Loucy (cell line): ENCODE measurements around the gene PEX14.

Experiments used
- H2AFZ ChIP-seq: fragments of 200-600 bp; sonication (generic); 2 replicates; pipeline ENCODE4 v1.6.0; 2016; ENCODE audit warnings: antibody characterized with exemption, mild to moderate bottlenecking, low read length, moderate library complexity
- H3F3A ChIP-seq: fragments of 200-600 bp; 2 replicates; pipeline ENCODE4 v1.6.0; 2016; ENCODE audit warnings: antibody characterized with exemption, low read depth, mild to moderate bottlenecking
- H3K27me3 ChIP-seq: fragments of 200-600 bp; sonication (generic); 2 replicates; pipeline ENCODE4 v1.6.1; 2014; ENCODE audit warnings: low read length, mild to moderate bottlenecking; ENCODE audit not compliant: insufficient read depth, poor library complexity, severe bottlenecking
- H3K36me3 ChIP-seq: fragments of 200-600 bp; sonication (generic); 2 replicates; pipeline ENCODE4 v1.6.1; 2016; ENCODE audit warnings: low read length; ENCODE audit not compliant: insufficient read depth
- H3K4me1 ChIP-seq: fragments of 200-600 bp; sonication (generic); 2 replicates; pipeline ENCODE4 v1.5.1; 2014; ENCODE audit warnings: low read length, mild to moderate bottlenecking; ENCODE audit not compliant: insufficient read depth, poor library complexity, severe bottlenecking
- H3K4me2 ChIP-seq: fragments of 200-600 bp; sonication (generic); 2 replicates; pipeline ENCODE4 v1.6.0; 2014; ENCODE audit warnings: antibody characterized with exemption, low read length, low read depth, mild to moderate bottlenecking; ENCODE audit not compliant: poor library complexity, severe bottlenecking
- H3K4me3 ChIP-seq: fragments of 200-600 bp; sonication (generic); 2 replicates; pipeline ENCODE4 v1.5.1; 2014; ENCODE audit warnings: low read length, mild to moderate bottlenecking, mixed read lengths; ENCODE audit not compliant: poor library complexity, severe bottlenecking
- H3K79me2 ChIP-seq: fragments of 200-600 bp; sonication (generic); 2 replicates; pipeline ENCODE4 v1.6.1; 2014; ENCODE audit warnings: low read length; ENCODE audit not compliant: insufficient read depth
- H3K9ac ChIP-seq: fragments of 200-600 bp; sonication (generic); 2 replicates; pipeline ENCODE4 v1.6.0; 2014; ENCODE audit warnings: mild to moderate bottlenecking, low read depth, low read length, moderate library complexity; ENCODE audit not compliant: poor library complexity, severe bottlenecking
- H3K9me2 ChIP-seq: fragments of 200-600 bp; sonication (generic); replicated peaks from 2 replicates; pipeline ENCODE4 v1.6.1; 2016; ENCODE audit warnings: low read depth, low read length, mixed read lengths
- H3K9me3 ChIP-seq: fragments of 200-600 bp; sonication (generic); 2 replicates; pipeline ENCODE4 v1.6.1; 2014; ENCODE audit warnings: mild to moderate bottlenecking, antibody characterized with exemption, low read length, low read depth; ENCODE audit not compliant: insufficient read depth
- H4K20me1 ChIP-seq: fragments of 200-600 bp; sonication (generic); 2 replicates; pipeline ENCODE4 v1.6.0; 2014; ENCODE audit warnings: antibody characterized with exemption, low read length, mild to moderate bottlenecking; ENCODE audit not compliant: insufficient read depth, poor library complexity, severe bottlenecking
- EZH2phosphoT487 ChIP-seq: fragments of 200-600 bp; IDR thresholded peaks from 2 replicates; pipeline ENCODE4 v1.6.1; 2018; ENCODE audit warnings: antibody characterized with exemption, mild to moderate bottlenecking, moderate library complexity, borderline replicate concordance
- TF ChIP-seq, protein P1 (sequence below): fragments of 200-600 bp; sonication (generic); conservative IDR thresholded peaks from 2 replicates; pipeline ENCODE4 v1.5.1; 2014; ENCODE audit warnings: mild to moderate bottlenecking, antibody characterized with exemption, low read length

Gene PEX14

DNA sequence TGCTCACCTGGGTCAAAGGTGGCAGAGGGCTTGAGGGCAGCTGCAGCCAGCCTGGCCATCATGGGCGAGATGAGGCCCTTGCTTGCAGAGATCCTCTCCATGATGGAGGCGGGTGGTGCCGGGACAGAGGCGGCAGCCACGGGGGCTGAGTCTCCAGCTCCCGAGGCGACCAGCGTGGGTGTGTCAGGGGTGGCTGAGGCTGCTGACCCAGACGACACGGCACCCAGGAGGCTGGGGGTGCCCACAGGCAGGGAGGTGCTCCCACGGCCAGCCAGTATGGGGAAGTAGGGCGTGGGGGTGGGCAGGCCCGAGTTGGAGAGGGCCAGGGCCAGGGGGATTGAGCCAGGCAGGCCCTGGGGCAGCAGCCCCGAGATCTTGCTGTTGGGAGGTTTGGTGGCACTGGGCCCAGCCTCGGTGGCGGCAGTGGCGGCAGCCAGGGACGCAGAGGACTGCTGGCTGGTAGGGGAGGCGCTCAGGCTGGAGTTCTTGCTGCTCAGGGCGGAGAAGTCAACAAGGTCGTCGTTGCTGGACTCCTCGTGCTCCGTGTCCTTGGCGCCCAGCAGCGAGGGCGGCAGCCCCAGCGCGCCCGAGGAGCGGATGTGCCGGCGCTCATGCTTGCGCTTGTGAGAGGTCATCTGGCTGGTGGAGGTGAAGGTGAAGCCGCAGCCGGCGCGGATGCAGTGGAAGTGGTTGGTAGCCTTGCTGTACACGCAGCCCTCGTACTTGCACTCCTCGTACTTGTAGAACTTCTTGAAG is 178.8 kb downstream of the PEX14 start:
- TF ChIP-seq, protein P1, sequence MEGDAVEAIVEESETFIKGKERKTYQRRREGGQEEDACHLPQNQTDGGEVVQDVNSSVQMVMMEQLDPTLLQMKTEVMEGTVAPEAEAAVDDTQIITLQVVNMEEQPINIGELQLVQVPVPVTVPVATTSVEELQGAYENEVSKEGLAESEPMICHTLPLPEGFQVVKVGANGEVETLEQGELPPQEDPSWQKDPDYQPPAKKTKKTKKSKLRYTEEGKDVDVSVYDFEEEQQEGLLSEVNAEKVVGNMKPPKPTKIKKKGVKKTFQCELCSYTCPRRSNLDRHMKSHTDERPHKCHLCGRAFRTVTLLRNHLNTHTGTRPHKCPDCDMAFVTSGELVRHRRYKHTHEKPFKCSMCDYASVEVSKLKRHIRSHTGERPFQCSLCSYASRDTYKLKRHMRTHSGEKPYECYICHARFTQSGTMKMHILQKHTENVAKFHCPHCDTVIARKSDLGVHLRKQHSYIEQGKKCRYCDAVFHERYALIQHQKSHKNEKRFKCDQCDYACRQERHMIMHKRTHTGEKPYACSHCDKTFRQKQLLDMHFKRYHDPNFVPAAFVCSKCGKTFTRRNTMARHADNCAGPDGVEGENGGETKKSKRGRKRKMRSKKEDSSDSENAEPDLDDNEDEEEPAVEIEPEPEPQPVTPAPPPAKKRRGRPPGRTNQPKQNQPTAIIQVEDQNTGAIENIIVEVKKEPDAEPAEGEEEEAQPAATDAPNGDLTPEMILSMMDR: no peak
- TF ChIP-seq EZH2phosphoT487: no peak
- Histone ChIP-seq H3K36me3 (no peaks in the 10 kb centered on the region; the same call in 1 of the 2 replicates), H3K4me1 (no peaks in the 10 kb centered on the region), H4K20me1 (no peaks in the 10 kb centered on the region), H3K9me2 (no peaks in the 10 kb centered on the region), H3K27me3 (no peaks in the 10 kb centered on the region), H2AFZ (no peak overlapping the region), H3K79me2 (no peaks in the 10 kb centered on the region), H3K4me2 (no peak overlapping the region), H3K4me3 (no peak overlapping the region), H3K9me3 (no peaks in the 10 kb centered on the region), H3F3A (no peaks in the 10 kb centered on the region), H3K9ac (no peak overlapping the region)

GRCh38 chr1:10655002-10655401 is 180.3 kb downstream of the PEX14 start:
- no peak overlapping the region for H2AFZ ChIP-seq
- no peaks in the 10 kb centered on the region for H3K9me2 ChIP-seq
- H4K20me1 ChIP-seq: no peaks in the 10 kb centered on the region
- H3K27me3 ChIP-seq: no peaks in the 10 kb centered on the region
- H3K79me2 ChIP-seq: no peaks in the 10 kb centered on the region
- H3K4me1 ChIP-seq: no peaks in the 10 kb centered on the region
- no peak overlapping the region for H3K9ac ChIP-seq
- H3K36me3 ChIP-seq: peaks cover 8% of the 10 kb centered on the region; the same call in 1 of the 2 replicates
- TF ChIP-seq, protein P1: no peak
- TF ChIP-seq EZH2phosphoT487: no peak
- no peak overlapping the region for H3K4me2 ChIP-seq
- H3F3A ChIP-seq: no peaks in the 10 kb centered on the region
- H3K9me3 ChIP-seq: no peaks in the 10 kb centered on the region
- H3K4me3 ChIP-seq: no peak overlapping the region

DNA sequence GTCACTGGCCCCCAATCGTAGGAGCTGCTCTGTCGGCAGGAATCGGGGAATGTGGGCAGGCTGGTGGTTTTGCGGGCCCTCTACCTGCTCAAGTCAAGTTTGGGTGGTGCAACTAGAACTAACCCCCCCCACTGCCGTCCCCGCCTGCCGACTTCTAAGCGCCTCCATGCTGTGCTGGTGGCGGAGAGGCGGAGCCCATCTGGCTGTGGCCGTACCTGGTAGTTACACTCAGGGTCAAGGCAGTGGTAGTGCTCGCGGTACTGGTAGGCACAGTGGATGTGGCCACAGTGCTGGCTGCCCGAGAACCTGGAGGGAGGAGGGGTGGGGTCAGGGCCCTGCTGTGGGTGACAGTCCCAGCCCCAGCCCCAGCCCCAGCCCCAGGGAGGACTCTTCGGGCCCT is 181.7 kb downstream of the PEX14 start:
- H4K20me1 ChIP-seq: no peaks in the 10 kb centered on the region
- no peaks in the 10 kb centered on the region for H3K79me2 ChIP-seq
- H3K4me3 ChIP-seq: no peak overlapping the region
- H3K4me1 ChIP-seq: no peaks in the 10 kb centered on the region
- H3K4me2 ChIP-seq: no peak overlapping the region
- H3K9me2 ChIP-seq: no peaks in the 10 kb centered on the region
- no peak overlapping the region for H2AFZ ChIP-seq
- H3K36me3 ChIP-seq: peaks cover 8% of the 10 kb centered on the region; the same call in 1 of the 2 replicates
- H3F3A ChIP-seq: no peaks in the 10 kb centered on the region
- no peaks in the 10 kb centered on the region for H3K9me3 ChIP-seq
- no peaks in the 10 kb centered on the region for H3K27me3 ChIP-seq
- no peak overlapping the region for H3K9ac ChIP-seq
- TF ChIP-seq, protein P1: no peak
- TF ChIP-seq EZH2phosphoT487: no peak
